Measurements from ENCODE around the gene HSBP1. TPM values are rescaled to one million over a fixed set of nuclear protein-coding genes. Genes with fewer than 3 reads are reported as not detected.

Gene HSBP1
- total and polyA plus RNA-seq, 2 of the 13 experiments (the other 11 are each of a cell fraction or from before 2014, with no cell fraction given): 249 to 292 TPM

DNA sequence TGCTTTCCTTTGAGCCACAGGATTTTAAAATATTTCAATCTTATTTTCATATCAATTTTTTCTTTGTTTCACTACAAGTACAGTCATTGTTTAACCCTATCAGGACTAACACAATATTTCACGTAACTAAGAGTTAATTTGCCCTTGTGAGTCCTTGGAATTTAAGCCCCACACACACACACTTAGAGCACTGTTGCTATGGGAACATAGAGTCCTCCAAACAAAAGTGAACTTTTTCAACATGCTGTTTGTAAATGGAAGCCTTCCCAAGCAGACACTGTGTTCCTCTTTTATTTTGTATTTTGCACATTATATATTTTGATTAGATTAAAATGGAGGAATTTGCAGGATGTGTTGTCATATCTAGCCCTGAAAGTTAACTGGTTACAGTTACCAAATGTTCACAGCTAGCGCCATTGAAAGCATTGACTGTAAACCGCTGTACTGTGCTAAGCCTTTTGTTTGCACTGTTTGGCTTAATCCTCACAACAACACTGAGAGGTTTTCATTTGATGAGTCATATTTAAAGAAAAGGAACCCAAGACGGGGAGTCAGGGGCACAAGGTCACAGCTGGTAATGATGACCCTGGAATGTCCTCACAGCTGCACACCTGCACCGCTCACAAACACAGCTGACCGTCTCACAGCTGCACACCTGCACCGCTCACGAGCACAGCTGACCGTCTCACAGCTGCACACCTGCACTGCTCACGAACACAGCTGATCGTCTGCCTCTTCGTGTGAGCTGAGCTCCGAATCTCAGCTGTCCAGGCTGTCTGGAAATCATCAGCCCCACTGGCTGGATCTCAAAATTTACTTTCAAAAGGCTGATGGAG is 6.3 kb downstream of the HSBP1 start (continued):
- TF ChIP-seq ZBTB4 (CRISPR knock-in tag; IDR thresholded peaks at IDR 0.05; ENCODE audit: borderline replicate concordance): no peak
- TF ChIP-seq ZNF142 (CRISPR knock-in tag; IDR thresholded peaks at IDR 0.05): no peak
- 0 out of 2 replicates have a peak, but pooled peaks have one; percentile 22 for TF ChIP-seq ZNF430 (CRISPR knock-in tag; IDR thresholded peaks at IDR 0.05)
- no peak for TF ChIP-seq ZC3H4 (CRISPR knock-in tag; IDR thresholded peaks at IDR 0.05; ENCODE audit: borderline replicate concordance)
- TF ChIP-seq ZNF878 (CRISPR knock-in tag; IDR thresholded peaks at IDR 0.05): no peak
- TF ChIP-seq SP5 (CRISPR knock-in tag; IDR thresholded peaks at IDR 0.05; ENCODE audit: borderline replicate concordance, low read depth): no peak
- no peak for TF ChIP-seq EED (CRISPR knock-in tag; IDR thresholded peaks at IDR 0.05)
- TF ChIP-seq TBL1XR1 (IDR thresholded peaks at IDR 0.05; ENCODE audit: borderline replicate concordance, low read length, partially characterized antibody): no peak
- no peak for TF ChIP-seq ZNF776 (CRISPR knock-in tag; IDR thresholded peaks at IDR 0.05)
- no peak for TF ChIP-seq ZBTB3 (CRISPR knock-in tag; IDR thresholded peaks at IDR 0.05; ENCODE audit: borderline replicate concordance, low read depth)
- no peak for TF ChIP-seq RBM39 (IDR thresholded peaks at IDR 0.05; ENCODE audit: low read depth, low read length, poor library complexity, severe bottlenecking)
- TF ChIP-seq, protein P1, sequence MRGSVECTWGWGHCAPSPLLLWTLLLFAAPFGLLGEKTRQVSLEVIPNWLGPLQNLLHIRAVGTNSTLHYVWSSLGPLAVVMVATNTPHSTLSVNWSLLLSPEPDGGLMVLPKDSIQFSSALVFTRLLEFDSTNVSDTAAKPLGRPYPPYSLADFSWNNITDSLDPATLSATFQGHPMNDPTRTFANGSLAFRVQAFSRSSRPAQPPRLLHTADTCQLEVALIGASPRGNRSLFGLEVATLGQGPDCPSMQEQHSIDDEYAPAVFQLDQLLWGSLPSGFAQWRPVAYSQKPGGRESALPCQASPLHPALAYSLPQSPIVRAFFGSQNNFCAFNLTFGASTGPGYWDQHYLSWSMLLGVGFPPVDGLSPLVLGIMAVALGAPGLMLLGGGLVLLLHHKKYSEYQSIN (CRISPR knock-in tag; IDR thresholded peaks at IDR 0.05; ENCODE audit: borderline replicate concordance): no peak
- peak; percentile 53; the same call in 1 of the 2 replicates for TF ChIP-seq KDM5B (CRISPR knock-in tag; IDR thresholded peaks at IDR 0.05; ENCODE audit: borderline replicate concordance)
